Activated naive CD8-positive, alpha-beta T cell treated with anti-CD3 and anti-CD28 coated beads for 36 hours (primary cell): ENCODE measurements around the gene RPL28. TPM values are rescaled to one million over a fixed set of nuclear protein-coding genes. Genes with fewer than 3 reads are reported as not detected.
A peak's percentile ranks its signal among the peaks of the same experiment; 100 is the strongest.
"Not testable (repeated sequence)": the region's sequence is repeated elsewhere in the genome, so short reads cannot be mapped to it uniquely, and the experiment has no call there.

Experiments used
- DNase-seq: peaks from one replicate; pipeline ENCODE4 v3.0.0; 2021
- H3K27ac Mint-ChIP-seq: one replicate; pipeline ENCODE4 v1.8.0; 2022; ENCODE audit warnings: mild to moderate bottlenecking, moderate library complexity, mixed read lengths
- H3K27me3 Mint-ChIP-seq: one replicate; pipeline ENCODE4 v1.8.0; 2022; ENCODE audit warnings: mild to moderate bottlenecking, mixed read lengths
- H3K36me3 Mint-ChIP-seq: one replicate; pipeline ENCODE4 v1.8.0; 2021; ENCODE audit warnings: mild to moderate bottlenecking, mixed read lengths
- H3K4me1 Mint-ChIP-seq: one replicate; pipeline ENCODE4 v1.8.0; 2021; ENCODE audit warnings: mixed read lengths
- H3K4me3 Mint-ChIP-seq: one replicate; pipeline ENCODE4 v1.8.0; 2022; ENCODE audit warnings: mild to moderate bottlenecking, moderate library complexity, mixed read lengths
- H3K9me3 Mint-ChIP-seq: one replicate; pipeline ENCODE4 v1.8.0; 2022; ENCODE audit warnings: mixed read lengths
- total RNA-seq, 2 experiments: library from RNA; stranded (reverse); gene quantifications; one replicate each; pipeline ENCODE4 v1.2.3, GENCODE V29; 2021

Gene RPL28
- total RNA-seq, 2 experiments from 2014 or later: 2,585 to 2,613 TPM

DNA sequence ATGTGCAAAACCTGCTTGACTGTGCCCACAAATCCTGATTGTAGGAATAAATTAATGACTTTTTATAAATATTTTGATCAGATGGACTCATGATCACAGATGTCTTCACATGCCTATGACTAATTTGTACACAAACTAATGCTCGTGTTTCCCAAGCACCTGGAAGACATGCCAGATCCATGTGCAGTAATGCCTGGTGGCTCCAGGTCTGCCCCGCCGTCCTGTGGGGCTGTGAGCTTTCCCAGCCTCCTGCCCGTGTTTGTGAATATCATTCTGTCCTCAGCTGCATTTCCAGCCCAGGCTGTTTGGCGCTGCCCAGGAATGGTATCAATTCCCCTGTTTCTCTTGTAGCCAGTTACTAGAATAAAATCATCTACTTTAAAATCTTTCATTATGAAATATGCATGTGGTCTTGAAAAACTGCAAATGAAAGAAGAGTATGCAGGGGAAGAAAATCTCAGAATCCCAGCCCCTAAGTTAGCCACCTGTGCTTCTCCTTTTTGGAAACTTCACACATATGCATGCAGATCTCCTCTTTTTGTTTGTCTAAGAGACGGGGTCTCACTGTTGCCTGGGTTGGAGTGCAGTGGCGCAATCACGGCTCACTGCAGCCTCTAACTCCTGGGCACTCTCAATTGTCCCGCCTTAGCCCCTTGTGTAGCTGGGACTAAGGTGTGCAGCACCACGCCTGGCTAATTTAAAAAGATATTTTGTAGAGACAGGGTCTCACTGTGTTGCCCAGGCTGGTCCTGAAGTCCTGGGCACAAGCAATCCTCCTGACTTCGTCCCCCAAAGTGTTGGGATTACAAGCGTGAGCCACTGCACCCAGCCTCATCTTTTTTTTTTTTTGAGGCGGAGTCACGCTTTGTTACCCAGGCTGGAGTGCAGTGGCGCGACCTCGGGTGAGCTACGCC, 6.2 kb downstream of the RPL28 start:
- no peak overlapping the region for H3K4me3 Mint-ChIP-seq
- H3K4me1 Mint-ChIP-seq: peaks cover 28% of the 10 kb centered on the region
- no peaks in the 10 kb centered on the region for H3K9me3 Mint-ChIP-seq
- DNase-seq: no peak
- peaks cover 35% of the 10 kb centered on the region for H3K36me3 Mint-ChIP-seq
- no peaks in the 10 kb centered on the region for H3K27me3 Mint-ChIP-seq
- peak overlapping the region; percentile 29 for H3K27ac Mint-ChIP-seq

DNA sequence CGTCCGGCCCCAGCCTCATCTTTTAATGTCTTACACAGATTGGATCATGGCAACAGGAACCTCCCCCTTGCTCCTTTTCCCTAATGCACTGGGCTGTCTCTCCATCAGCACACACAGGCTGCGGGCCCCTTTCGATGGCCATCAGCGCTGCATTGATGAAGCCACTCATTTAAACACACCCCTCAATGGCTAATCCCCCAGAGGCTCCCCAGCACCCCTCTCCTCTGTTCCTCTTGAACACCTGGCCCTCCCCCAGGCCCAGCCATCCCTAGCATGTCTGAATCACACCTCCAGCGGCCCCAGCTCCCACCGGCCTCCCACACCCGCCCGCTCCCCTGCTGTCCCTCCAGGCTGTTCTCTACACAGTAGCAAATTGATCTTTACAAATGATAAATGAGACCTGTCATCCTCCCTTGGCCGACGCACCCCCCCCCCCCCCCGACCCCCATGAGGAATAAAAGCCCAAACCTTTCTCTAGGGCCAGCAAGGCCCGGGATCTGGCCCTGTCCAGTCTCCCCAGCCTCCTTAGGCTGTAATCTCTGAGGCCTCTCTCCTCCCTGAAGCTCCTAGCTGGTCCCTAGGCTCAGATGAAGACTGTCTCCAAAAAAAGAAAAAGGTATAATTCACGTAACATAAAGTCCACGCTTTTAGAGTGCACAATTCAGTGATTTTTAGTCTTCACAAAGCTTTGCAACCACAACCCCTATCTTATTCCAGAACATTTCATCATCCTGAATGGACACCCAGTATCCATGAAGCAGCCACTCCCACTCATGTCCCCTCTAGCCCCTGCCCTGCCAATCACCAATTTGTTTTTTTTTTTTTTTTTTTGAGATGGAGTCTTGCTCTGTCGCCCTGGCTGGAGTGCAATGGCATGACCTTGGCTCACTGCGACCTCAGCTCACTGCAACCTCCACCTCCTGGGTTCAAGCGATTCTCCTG, 7.4 kb downstream of the RPL28 start:
- Mint-ChIP-seq H3K27ac (peak overlapping the region; percentile 25), H3K36me3 (peaks cover 23% of the 10 kb centered on the region), H3K27me3 (no peaks in the 10 kb centered on the region), H3K4me3 (no peak overlapping the region), H3K9me3 (no peaks in the 10 kb centered on the region), H3K4me1 (peaks cover 28% of the 10 kb centered on the region)
- no peak for DNase-seq

- H3K27me3 Mint-ChIP-seq: no peaks in the 10 kb centered on the region
- peaks cover 21% of the 10 kb centered on the region for H3K4me1 Mint-ChIP-seq
- no peaks in the 10 kb centered on the region for H3K9me3 Mint-ChIP-seq
- peaks cover 25% of the 10 kb centered on the region for H3K36me3 Mint-ChIP-seq
- no peak overlapping the region for H3K4me3 Mint-ChIP-seq
- no peak for DNase-seq
- peak overlapping the region; percentile 48 for H3K27ac Mint-ChIP-seq
Measured at GRCh38 chr19:55398200-55398925, 12.6 kb downstream of the RPL28 start.

DNA sequence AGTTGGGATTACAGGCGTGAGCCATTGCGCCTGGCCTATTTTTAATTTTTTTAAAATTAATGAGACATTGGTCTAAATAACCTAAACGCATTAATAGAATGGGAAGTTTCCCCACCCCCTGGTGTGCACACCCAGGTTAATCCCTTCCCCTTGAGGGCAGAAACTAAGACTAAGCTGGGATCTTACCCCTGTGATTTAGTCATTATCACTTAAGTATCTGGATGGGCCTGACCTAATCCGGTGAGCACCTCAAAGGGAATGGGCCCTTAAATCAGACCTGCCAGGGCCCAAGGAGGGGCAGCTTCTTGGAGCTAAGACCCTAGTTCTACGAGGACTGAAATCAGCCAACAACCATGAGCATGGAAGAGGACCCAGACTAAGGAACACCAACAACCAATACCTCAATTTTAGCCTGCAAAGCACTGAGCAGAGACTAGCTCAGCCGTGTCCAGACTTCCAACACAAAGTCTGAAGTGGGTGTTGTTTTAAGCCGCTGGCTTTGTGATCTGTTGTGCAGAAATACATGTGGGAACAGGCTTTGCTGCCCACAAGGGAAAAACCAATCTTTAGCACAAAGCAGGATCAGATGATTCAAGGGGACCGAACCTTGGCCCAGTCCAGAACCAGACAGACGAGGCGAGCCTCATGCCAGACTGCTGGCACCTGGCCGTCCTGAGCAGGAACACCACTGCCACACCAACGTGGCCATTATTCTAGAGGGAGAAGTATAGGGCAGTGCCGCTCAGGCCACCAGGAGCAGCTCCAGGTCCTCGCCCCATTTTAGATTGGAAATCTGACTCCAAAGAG, 14.8 kb downstream of the RPL28 start:
- H3K27ac Mint-ChIP-seq: no peak overlapping the region
- H3K4me1 Mint-ChIP-seq: peaks cover 25% of the 10 kb centered on the region
- DNase-seq: no peak
- no peak overlapping the region for H3K4me3 Mint-ChIP-seq
- H3K27me3 Mint-ChIP-seq: no peaks in the 10 kb centered on the region
- H3K36me3 Mint-ChIP-seq: peaks cover 39% of the 10 kb centered on the region
- H3K9me3 Mint-ChIP-seq: no peaks in the 10 kb centered on the region

- H3K27me3 Mint-ChIP-seq, H3K9me3 Mint-ChIP-seq, H3K27ac Mint-ChIP-seq, DNase-seq, H3K4me3 Mint-ChIP-seq: not testable (repeated sequence)
- peaks cover 34% of the 10 kb centered on the region for H3K4me1 Mint-ChIP-seq
- peaks cover 48% of the 10 kb centered on the region for H3K36me3 Mint-ChIP-seq
Measured at GRCh38 chr19:55401390-55401789, 15.7 kb downstream of the RPL28 start.

DNA sequence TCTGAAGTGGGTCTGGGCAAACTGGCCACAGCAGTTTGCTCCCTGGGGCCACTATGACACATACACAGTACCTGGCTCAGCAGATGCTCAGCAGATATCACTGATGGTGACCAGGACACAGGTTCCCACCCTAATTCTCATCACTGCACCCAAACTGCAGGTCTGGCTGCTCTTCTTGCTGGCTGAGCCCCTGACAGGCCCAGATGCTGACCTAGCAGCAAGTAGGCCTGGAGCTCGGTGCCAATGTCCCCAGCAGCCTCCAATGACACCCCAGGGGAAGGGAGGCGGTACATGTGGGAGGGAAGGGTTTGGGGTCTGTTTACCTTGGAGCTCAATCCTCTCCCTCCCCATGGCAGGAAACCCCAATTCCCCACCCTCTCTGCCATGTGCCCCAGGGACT, 16.8 kb downstream of the RPL28 start:
- Mint-ChIP-seq H3K27me3 (peaks cover 3% of the 10 kb centered on the region), H3K4me3 (no peak overlapping the region), H3K9me3 (no peaks in the 10 kb centered on the region), H3K4me1 (peaks cover 37% of the 10 kb centered on the region), H3K27ac (peak overlapping the region; percentile 25), H3K36me3 (peaks cover 55% of the 10 kb centered on the region)
- DNase-seq: no peak

GRCh38 chr19:55405638-55406037, 19.9 kb downstream of the RPL28 start:
- peak overlapping the region; percentile 81 for H3K27ac Mint-ChIP-seq
- H3K36me3 Mint-ChIP-seq: peaks cover 63% of the 10 kb centered on the region
- peaks cover 5% of the 10 kb centered on the region for H3K27me3 Mint-ChIP-seq
- peaks cover 27% of the 10 kb centered on the region for H3K4me1 Mint-ChIP-seq
- peaks cover 14% of the 10 kb centered on the region for H3K9me3 Mint-ChIP-seq
- DNase-seq: no peak
- H3K4me3 Mint-ChIP-seq: peak overlapping the region; percentile 92

- H3K27me3 Mint-ChIP-seq: peaks cover 5% of the 10 kb centered on the region
- H3K27ac Mint-ChIP-seq: peak overlapping the region; percentile 81
- H3K4me3 Mint-ChIP-seq: peak overlapping the region; percentile 92
- H3K4me1 Mint-ChIP-seq: peaks cover 27% of the 10 kb centered on the region
- no peak for DNase-seq
- peaks cover 57% of the 10 kb centered on the region for H3K36me3 Mint-ChIP-seq
- H3K9me3 Mint-ChIP-seq: peaks cover 15% of the 10 kb centered on the region
Measured at GRCh38 chr19:55406091-55406825, 20.5 kb downstream of the RPL28 start.

DNA sequence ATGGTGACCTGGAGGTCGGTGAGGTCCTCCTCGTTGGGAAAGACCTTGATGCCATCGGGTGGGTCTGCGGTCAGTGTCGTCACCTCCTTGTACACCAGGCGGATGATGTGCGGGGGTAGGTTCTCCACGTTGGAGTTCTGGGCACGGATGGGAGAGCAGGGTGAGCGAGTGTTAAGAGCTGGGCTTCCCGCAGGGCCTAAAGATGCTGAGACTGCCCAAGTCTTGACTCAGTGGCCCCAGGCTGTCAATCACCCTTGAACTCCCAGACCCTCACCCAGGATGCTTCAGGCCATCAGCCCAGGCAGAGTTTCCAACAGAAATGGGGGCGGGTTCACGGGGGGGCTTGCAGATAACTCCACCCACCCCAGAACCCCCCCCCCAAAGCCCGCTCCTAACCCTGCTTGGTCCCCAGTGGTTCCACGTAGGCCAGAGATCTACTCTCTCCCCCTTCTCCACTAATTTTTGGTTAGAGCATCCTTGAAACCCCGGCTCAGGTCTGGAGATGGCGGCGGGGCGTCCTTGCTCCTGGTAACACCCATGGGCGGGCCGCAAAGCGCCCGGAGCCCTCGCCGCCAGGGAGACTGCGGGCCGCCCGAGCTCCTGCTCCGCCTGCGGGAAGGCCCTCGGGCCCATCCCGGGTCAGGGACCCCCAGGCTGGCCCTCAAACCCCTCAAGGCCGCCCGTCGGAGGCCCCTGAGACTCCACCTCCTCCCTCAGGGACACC, 21.3 kb downstream of the RPL28 start:
- peak overlapping the region; percentile 92 for H3K4me3 Mint-ChIP-seq
- H3K27me3 Mint-ChIP-seq: peaks cover 5% of the 10 kb centered on the region
- peak overlapping the region; percentile 81 for H3K27ac Mint-ChIP-seq
- H3K36me3 Mint-ChIP-seq: peaks cover 54% of the 10 kb centered on the region
- DNase-seq: peak; percentile 41
- H3K4me1 Mint-ChIP-seq: peaks cover 27% of the 10 kb centered on the region
- H3K9me3 Mint-ChIP-seq: peaks cover 15% of the 10 kb centered on the region

GRCh38 chr19:55407550-55407799, 21.7 kb downstream of the RPL28 start, which contains the start of gene UBE2S:
TSS of gene UBE2S (minus strand) at chr19:55407788. CDS start at chr19:55407589, 199 bp downstream.
- H3K27ac Mint-ChIP-seq: peak within 1 kb of the TSS; percentile 97
- peaks cover 15% of the 10 kb centered on the region for H3K9me3 Mint-ChIP-seq
- H3K36me3 Mint-ChIP-seq: peaks cover 49% of the 10 kb centered on the region
- DNase-seq, H3K27me3 Mint-ChIP-seq: not testable (repeated sequence)
- H3K4me1 Mint-ChIP-seq: peaks cover 27% of the 10 kb centered on the region
- peak within 1 kb of the TSS; percentile 92 for H3K4me3 Mint-ChIP-seq

- Mint-ChIP-seq H3K36me3 (peaks cover 45% of the 10 kb centered on the region), H3K27me3 (peaks cover 5% of the 10 kb centered on the region), H3K4me3 (peak overlapping the region; percentile 92), H3K27ac (peak overlapping the region; percentile 97), H3K9me3 (peaks cover 15% of the 10 kb centered on the region), H3K4me1 (peaks cover 27% of the 10 kb centered on the region)
- peak; percentile 97 for DNase-seq
Measured at GRCh38 chr19:55407800-55408532, 22.2 kb downstream of the RPL28 start.

DNA sequence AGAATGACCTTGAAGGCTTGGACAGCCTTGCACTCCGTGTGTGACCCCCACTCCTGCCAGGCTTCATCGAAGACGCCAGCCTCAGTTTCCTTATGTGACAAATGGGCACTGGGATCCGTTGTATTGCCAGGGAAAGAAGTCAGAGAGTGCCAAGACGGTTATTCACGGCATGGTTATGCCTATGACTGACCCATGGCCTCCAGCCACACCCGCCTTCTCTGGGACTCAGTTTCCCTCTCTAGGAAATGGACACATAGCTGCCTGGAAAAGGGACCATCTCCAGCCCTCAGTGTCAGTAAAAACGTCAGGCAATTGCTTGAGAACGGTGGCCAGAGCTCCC, 22.8 kb downstream of the RPL28 start:
- H3K27ac Mint-ChIP-seq: peak overlapping the region; percentile 97

More for the DNA sequence above, 22.8 kb downstream of the RPL28 start:
- DNase-seq: no peak
- H3K4me3 Mint-ChIP-seq: peak overlapping the region; percentile 92
- H3K9me3 Mint-ChIP-seq: peaks cover 15% of the 10 kb centered on the region
- peaks cover 5% of the 10 kb centered on the region for H3K27me3 Mint-ChIP-seq
- H3K36me3 Mint-ChIP-seq: peaks cover 40% of the 10 kb centered on the region
- H3K4me1 Mint-ChIP-seq: peaks cover 24% of the 10 kb centered on the region
